ENCODE results near the gene PRKCQ.
"Not testable (repeated sequence)": the region's sequence is repeated elsewhere in the genome, so short reads cannot be mapped to it uniquely, and the experiment has no call there.

The PRKCQ gene

DNA sequence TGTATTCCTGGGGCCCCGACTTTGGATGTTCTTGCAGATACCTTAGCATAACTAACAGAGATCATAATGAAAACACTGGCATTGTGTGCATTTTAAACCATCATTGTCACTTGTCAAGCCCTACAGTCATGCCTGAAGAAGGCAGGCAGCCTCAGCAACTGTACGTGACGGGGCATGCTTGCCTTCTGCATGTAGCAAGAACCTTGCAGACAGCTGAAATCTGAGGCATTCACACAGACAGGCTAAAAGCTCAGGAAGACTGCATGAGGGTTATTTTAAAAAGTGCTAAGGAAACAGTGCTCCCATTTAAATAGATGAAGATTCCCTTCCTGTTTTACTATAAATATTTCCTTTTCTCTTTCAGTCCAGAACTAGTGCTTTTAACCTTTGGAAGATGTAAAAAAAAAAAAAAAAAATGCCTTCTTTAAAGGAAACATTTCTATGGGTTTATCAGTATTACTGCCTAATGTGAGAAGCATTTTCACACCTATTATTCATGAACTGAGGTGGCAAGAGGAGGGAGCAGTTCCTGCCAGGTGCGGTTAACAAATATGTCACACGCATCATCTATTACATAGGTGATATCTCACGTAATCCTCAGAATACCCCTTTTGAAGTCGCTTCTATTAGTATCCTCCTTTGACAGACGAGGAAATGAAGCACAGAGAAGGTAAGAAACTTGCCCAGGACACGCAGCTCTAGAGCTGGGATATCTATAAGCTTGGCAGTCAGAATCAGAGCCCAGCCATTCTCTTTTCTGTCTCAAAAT lies 88.1 kb downstream of the PRKCQ start:
- DNase-seq (ENCODE audit: low read depth): no peak

DNA sequence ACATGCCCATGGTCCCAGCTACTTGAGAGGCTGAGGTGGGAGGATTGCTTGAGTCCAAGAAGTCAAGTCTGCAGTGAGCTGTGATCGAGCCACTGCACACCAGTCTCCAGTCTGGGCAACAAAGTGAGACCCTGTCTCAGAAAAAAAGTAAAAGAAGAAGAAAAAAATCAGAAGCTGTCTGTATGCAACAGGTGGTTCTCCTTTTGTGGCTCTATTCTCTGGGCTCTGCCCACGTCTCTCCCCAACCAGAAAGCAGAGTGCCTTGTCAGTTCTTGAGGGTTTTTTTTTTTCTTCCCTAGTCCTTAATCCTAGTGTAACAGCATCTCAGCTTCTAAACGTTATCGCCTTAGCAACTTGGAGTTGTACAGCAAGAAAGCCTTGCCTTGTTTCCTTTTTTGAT lies 89.5 kb downstream of the PRKCQ start:
- no peak for DNase-seq (ENCODE audit: low read depth)

- DNase-seq (ENCODE audit: low read depth): no peak
Observed at GRCh38 chr10:6487920-6488319, 92.2 kb downstream of the PRKCQ start.

DNA sequence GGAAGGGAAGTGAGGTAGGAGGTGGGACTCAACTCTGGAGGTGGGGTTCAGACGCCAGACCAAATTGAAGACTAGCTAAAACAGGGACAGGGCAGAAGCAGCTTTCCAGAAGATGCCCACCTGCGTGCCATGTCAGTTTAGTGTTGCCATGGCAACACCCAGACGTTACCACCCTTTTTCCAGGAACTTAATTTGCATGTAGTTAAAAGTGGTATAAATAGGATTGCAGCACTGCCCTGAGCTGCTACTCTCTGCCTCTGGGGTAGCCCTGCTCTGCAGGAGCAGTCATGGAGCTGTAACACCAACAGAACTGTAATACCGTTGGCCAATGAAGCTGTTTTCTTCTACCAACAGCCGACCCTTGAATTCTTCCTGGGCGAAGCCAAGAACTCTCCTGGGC lies 93.8 kb downstream of the PRKCQ start:
- DNase-seq (ENCODE audit: low read depth): no peak

DNA sequence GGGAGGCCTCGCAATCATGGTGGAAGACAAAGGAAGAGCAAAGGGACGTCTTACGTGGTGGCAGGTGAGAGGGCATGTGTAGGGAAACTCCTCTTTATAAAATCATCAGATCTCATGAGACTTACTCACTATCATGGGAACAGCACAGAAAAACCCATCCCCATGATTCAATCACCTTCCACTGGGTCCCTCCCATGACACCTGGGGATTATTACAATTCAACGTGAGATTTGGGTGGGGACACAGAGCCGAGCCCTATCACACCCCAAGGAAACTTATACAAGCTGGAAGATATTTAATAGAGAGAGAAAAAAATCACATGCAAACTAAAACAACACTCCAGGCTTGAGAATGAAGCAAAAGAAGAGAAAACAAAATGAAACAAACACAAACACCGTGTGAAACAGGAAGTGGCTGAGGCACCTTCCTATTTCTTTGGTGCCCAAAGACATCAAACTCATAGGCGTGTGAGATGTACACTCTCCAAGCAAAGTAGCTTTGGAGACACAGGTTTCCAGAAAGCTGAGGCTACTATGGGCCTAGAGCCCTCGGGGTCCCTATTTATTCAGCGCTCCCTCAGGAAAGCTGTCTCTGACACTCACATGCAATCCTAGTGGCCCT lies 97.2 kb downstream of the PRKCQ start:
- DNase-seq (ENCODE audit: low read depth): no peak

DNA sequence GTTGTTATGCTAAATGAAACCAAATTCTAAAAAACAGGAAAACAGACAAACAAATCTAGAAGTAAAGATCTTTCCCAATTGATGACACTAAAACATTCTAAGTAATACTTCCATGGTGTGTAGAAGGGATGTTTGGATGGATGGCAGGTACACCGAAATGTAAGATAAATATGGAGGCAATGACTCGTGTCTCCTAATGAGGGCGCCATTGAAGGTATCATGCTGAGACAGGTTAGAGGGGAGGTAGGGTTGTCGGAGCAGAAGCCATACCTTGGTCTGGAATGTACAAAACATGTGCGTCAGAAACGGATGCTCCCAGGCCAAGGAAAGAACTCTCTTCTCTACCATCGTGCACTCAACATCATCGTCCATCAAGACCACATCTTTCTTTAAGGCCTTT lies 101.4 kb downstream of the PRKCQ start:
- no peak for DNase-seq (ENCODE audit: low read depth)

GRCh38 chr10:6476989-6477388 lies 103.1 kb downstream of the PRKCQ start:
- no peak for DNase-seq (ENCODE audit: low read depth)

DNA sequence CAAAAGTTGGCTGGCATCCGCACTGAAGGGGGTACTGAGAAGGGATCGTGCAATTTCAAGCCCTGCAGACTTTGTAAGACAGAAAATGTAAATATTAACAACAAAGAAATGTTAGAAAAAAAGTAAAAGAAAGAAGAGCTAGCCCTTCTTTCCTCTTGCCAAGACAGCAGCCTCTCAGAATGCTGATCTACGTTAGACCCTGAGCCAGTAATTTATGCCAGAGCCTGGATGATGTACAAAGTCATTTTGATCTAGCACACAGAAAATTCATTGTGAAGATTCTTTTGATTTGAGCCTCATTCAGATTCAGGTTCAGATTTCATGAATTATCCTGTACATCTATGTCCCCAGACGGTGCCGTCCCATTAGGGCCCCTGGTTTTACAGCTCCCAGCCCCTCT lies 105.2 kb downstream of the PRKCQ start:
- no peak for DNase-seq (ENCODE audit: low read depth)

GRCh38 chr10:6473901-6474370 lies 106.1 kb downstream of the PRKCQ start:
- no peak for DNase-seq (ENCODE audit: low read depth)

DNA sequence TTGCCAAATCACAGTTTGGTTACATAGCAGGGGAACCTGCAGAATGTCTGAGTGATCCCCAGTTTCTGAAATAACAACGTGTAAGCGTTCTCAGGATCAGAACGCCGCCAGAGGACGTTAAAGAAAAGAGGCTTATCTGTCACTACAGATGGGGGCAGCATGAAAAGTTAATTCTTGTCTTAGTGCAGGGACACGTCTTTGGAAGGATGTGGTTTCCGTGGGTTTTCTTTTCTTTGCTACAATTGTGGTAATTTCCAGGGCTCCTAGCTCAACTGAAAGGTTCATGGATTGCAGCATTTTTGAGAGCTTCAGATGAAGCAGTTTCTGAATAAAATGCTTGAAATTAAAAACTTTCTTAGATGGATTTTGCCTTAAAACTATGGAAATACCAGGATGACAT lies 106.6 kb downstream of the PRKCQ start:
- DNase-seq (ENCODE audit: low read depth): no peak

- not testable (repeated sequence) for DNase-seq (ENCODE audit: low read depth)
Observed at GRCh38 chr10:6472710-6473005, 107.4 kb downstream of the PRKCQ start.

GRCh38 chr10:6470894-6471618 lies 109.0 kb downstream of the PRKCQ start:
- no peak for DNase-seq (ENCODE audit: low read depth)

DNA sequence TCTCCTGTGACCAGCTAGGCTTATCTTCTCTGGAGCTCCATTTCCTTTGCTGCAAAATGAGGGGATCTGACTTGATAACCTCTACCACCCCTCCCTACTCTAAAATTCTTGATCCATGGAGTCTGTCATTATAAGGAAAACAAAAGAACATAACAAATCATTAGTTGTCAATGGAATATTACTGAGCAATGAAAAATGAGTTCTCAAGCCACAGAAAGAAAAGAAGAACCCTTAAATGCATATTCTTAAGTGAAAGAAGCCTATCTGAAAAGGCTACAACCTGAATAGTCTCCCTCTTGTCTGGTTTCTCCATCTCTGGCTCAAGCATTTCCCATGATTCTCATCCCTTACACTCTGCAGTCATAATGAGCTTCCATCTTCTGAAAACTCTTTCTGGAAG lies 110.4 kb downstream of the PRKCQ start:
- no peak for DNase-seq (ENCODE audit: low read depth)

DNA sequence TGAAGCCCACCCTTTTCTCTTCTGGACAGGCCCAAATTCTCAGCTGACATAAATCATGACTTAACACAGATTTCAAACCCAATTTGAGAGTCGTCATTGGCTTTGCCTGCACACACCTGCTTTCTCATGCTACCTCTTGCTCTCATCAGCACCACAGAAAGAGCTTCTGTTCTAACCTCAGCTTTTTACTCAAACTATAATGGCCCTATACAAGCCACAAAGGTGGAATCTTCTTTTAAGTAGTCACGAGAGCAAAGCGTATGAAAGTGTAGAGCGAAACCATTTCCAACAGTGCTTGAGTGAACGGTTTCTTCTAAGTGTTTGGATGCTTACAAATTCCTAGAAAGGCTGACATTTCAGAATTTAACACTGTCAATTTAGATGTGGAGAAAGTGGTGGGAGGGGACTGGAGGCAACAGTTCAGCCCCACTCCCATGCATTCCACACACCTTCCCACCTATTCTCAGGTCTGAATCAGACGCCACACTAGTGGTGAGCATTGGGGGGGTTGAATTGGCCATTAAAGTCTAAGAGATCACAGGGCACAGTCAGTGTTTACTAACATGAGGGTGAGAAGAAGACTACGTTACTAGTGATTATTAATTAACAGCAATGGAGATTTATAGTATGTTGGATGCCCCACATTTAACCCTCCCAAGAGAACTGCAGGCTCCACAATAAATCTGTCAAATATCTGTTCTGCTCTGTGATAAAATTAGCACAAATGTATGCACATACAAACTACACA lies 114.0 kb downstream of the PRKCQ start:
- peak; percentile 27 for DNase-seq (ENCODE audit: low read depth)

- DNase-seq (ENCODE audit: low read depth): no peak
Observed at GRCh38 chr10:6465437-6465836, 114.6 kb downstream of the PRKCQ start.

GRCh38 chr10:6464862-6465430 lies 115.1 kb downstream of the PRKCQ start:
- DNase-seq (ENCODE audit: low read depth): no peak

DNA sequence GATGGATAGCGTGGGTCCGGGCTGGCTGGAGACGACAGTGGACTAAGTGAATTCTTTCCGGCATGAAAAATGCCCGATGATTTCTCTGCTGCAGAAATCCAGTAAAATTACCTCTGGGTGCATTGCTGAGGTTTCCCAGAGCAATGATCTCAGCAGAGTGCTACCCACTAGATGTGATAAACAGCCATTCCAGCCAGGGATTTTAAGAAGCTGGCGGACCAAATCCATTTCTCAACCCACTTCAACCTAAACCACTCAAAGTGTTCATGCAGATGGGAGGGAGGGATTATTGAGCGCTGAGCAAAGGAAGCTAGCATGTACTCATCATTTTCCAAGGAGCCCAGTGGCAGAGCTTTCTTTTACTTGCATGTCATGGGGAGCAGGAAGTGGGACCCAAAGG lies 116.7 kb downstream of the PRKCQ start:
- no peak for DNase-seq (ENCODE audit: low read depth)

DNA sequence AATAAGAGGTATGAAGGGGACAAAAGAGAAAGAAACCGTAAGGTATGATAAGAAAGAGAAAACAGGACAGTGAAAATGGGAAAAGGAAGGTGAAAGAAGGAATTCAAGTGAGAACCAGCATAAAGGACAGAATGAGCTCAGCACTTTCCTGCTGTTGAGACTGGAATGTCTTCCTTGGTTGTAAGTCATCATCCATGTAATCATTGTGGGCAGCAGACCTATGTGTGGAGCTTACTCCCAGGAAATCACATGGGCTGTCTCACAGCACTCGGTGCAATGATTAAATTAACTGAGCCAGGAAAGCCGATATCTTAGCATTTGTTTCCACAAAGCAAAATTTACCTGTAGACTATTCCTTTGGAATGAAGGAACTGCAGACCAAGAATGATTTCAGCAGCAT lies 118.1 kb downstream of the PRKCQ start:
- no peak for DNase-seq (ENCODE audit: low read depth)

GRCh38 chr10:6460861-6461409 lies 119.1 kb downstream of the PRKCQ start:
- DNase-seq (ENCODE audit: low read depth): no peak

- DNase-seq (ENCODE audit: low read depth): no peak
Observed at GRCh38 chr10:6458814-6459213, 121.3 kb downstream of the PRKCQ start.

DNA sequence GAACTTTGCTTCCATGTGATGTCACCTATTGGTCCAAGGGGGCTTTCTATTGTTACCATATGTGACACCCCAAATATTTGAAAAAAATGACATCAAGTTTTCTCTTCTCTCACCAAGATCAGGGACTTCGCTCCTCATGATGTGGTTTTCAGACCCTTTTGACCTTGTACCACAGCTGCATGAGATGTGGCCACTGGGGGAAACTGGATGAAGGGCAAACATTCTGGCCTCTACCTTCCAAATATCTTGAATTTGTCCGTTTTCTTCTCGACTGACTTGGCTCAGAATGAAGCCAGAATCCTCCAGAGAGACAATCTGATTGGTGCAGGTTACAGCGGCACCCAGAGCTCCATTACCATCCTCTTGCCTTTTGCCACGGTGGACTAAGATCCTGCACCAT lies 122.7 kb downstream of the PRKCQ start:
- DNase-seq (ENCODE audit: low read depth): no peak

DNA sequence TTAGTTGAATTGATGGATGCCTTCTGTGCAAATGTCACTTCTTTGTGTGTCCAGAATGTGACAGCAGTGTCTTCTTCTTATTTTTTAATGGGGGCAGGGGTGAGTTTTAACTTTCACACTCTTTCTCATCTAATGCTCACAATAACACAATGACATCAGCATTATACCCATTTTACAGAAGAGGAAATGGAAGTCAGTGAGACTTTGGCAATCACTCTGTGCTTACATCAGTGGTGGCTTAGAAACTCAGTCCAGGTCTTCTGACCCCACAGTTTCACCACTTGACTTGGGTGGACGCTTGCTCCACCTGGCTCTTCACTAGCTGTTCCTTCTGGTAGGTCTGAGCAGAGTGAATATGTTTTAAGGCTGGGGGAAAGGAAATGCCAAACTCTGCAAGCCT lies 124.0 kb downstream of the PRKCQ start:
- DNase-seq (ENCODE audit: low read depth): no peak

All from stimulated activated CD8-positive, alpha-beta memory T cell treated with anti-CD3 and anti-CD28 coated beads, Interleukin-4, amount 100 ng/mL, for 24 hours (primary cell).